SHP77 treated with DMSO at 0.1 percent for 48 hours (cell line): ENCODE measurements around the gene UBR7.
"Not testable (repeated sequence)": the region's sequence is repeated elsewhere in the genome, so short reads cannot be mapped to it uniquely, and the experiment has no call there.

Experiments used
- DNase-seq: peaks from one replicate; lab custom pipeline; 2025; lab: John Stamatoyannopoulos, UW

Gene UBR7, protein sequence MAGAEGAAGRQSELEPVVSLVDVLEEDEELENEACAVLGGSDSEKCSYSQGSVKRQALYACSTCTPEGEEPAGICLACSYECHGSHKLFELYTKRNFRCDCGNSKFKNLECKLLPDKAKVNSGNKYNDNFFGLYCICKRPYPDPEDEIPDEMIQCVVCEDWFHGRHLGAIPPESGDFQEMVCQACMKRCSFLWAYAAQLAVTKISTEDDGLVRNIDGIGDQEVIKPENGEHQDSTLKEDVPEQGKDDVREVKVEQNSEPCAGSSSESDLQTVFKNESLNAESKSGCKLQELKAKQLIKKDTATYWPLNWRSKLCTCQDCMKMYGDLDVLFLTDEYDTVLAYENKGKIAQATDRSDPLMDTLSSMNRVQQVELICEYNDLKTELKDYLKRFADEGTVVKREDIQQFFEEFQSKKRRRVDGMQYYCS

GRCh38 chr14:93206793-93207467 lies at the start of gene UBR7, which contains the start of gene GON7:
TSS of gene UBR7 (plus strand) at chr14:93207256. CDS start at chr14:93207292, 36 bp downstream.
TSS of gene GON7 (minus strand) at chr14:93207065. CDS start at chr14:93207037, 28 bp downstream.
- peak; percentile 94 for DNase-seq

DNA sequence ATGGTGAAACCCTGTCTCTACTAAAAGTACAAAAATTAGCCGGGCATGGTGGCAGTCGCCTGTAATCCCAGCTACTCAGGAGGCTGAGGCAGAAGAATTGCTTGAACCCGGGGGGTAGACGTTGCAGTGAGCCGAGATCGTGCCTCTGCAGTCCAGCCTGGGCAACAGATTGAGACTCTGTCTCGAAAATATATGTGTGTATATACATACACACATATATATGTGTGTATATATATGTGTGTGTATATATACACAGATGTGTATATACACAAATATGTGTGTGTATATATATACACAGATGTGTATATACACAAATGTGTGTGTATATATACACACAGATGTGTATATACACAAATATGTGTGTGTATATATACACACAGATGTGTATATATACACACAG lies 48.7 kb upstream of the UBR7 start:
- DNase-seq = not testable (repeated sequence)

GRCh38 chr14:93159625-93160352 lies 47.3 kb upstream of the UBR7 start:
- not testable (repeated sequence) for DNase-seq

GRCh38 chr14:93160353-93160801 lies 46.7 kb upstream of the UBR7 start:
- peak; percentile 12 for DNase-seq

DNA sequence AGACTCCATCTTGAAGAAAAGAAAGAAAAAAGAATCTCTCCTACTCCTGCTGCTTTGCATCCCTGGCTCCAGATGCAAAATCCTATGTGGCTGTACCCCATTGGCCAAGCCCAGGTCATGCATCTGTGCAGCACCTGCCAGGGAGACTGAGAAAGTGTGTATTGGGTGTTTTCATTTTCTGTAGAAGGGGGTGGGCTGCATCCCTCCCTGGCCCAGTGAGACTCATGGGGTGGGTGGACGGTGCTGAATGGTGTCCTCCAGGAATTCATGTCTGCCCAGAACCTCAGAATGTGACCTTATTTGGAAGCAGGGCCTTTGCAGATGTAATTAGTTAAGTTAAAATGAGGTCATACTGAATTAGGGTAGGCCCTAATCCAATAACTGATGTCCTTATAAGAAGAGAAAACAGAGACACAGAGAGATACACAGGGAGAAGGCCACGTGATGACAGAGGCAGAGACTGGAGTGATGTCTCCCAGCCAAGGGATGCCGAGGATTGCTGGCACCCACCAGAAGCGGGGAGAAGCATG lies 45.6 kb upstream of the UBR7 start:
- no peak for DNase-seq

- no peak for DNase-seq
These were observed 43.5 kb upstream of the UBR7 start for GRCh38 chr14:93163564-93163963.

DNA sequence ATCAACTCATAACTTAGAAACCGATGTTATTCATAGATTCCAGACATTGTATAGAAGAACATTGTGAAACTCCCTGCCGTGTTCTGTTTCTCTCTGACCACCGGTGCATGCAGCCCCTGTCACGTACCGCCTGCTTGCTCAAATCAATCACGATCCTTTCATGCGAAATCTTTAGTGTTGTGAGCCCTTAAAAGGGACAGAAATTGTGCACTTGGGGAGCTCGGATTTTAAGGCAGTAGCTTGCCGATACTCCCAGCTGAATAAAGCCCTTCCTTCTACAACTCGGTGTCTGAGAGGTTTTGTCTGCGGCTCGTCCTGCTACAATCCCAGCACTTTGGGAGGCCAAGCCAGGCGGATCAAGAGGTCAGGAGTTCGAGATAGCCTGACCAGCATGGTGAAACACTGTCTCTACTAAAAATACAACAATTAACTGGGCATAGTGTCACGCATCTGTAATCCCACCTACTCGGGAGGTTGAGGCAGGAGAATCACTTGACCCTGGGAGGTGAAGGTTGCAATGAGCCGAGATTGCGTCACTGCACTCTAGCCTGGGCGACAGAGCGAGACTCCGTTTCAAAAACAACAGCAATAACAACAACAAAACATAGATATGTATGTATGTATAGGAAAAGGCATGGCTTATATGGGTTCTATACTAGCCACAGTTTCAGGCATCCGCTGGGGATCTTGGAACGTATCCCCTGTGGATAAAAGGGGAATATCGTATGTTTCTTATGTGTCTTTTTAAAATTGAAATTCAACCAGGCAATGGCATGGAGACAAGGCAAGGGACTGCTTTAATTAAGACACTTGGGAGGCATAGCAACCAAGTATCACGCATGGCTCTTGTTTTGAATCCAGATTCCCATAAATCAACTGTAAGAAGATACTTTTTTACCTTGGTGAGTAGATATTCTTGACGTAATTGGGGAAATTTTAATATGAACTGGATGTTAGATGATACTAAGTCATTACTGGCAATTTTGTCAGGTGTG lies 41.5 kb upstream of the UBR7 start:
- DNase-seq = not testable (repeated sequence)

- DNase-seq = not testable (repeated sequence)
These were observed 38.4 kb upstream of the UBR7 start for GRCh38 chr14:93168610-93169009.

DNA sequence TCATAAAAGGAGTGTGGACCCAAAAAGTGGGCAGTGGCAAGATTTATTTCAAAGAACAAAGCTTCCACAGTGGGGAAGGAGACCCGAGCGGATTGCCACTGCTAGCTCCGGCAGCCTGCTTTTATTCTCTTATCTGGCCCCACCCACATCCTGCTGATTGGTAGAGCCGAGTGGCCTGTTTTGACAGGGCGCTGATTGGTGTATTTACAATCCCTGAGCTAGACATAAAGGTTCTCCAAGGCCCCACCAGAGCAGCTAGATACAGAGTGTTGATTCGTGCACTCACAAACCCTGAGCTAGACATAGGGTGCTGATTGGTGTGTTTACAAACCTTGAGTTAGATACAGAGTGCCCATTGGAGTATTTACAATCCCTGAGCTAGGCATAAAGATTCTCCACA lies 37.4 kb upstream of the UBR7 start:
- DNase-seq = not testable (repeated sequence)

DNA sequence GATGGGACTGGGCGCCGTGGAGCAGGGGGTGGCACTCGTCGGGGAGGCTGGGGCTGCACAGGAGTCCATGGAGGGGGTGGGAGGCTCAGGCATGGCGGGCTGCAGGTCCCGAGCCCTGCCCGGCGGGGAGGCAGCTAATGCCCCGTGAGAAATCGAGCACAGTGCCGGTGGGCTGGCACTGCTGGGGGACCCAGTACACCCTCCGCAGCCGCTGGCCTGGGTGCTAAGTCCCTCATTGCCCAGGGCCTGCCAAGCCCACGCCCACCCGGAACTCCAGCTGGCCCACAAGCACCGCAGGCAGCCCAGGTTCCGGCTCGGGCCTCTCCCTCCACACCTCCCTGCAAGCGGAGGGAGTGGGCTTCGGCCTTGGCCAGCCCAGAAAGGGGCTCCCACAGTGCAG lies 36.9 kb upstream of the UBR7 start:
- DNase-seq = not testable (repeated sequence)

DNA sequence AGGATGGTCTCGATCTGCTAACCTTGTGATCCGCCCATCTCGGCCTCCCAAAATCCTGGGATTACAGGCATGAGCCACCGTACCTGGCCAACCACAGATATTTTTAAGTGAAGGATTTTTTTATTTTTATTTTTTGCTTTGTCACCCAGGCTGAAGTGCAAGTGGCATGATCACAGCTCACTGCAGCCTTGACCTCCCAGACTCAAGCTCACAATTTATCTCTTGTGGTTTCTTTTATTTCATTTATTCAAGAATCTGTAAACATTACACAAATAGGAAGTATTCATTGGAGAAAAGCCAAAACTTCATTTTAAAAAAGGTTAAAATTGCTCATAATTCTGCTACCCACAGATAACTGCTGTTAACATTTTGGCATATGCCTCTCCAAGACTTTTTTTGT lies 35.7 kb upstream of the UBR7 start:
- DNase-seq = no peak

DNA sequence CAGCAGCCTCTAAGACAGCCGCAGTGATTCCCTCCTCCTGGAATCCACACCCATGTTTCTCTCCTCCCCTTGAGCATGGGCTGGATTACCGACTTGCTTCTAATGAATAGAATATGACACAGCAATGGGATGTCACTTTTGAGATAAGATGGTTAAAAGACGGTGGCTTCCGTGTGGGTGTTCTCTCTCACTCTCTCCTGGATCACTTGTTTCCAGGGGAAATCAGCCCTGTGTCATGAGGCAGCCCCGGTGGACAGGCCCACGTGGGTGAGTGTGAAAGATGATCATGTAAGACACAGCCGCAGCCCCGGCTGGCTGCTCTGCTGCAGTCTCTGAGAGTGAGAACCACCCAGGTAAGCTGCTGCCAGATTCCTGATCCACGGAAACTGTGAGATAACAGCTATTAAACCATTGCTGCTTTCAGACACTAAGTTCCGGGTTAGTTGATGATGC lies 33.1 kb upstream of the UBR7 start:
- DNase-seq = no peak

GRCh38 chr14:93174731-93175130 lies 32.3 kb upstream of the UBR7 start:
- DNase-seq = not testable (repeated sequence)

GRCh38 chr14:93175492-93175891 lies 31.6 kb upstream of the UBR7 start:
- no peak for DNase-seq

GRCh38 chr14:93183596-93184317 lies 23.3 kb upstream of the UBR7 start:
- no peak for DNase-seq

DNA sequence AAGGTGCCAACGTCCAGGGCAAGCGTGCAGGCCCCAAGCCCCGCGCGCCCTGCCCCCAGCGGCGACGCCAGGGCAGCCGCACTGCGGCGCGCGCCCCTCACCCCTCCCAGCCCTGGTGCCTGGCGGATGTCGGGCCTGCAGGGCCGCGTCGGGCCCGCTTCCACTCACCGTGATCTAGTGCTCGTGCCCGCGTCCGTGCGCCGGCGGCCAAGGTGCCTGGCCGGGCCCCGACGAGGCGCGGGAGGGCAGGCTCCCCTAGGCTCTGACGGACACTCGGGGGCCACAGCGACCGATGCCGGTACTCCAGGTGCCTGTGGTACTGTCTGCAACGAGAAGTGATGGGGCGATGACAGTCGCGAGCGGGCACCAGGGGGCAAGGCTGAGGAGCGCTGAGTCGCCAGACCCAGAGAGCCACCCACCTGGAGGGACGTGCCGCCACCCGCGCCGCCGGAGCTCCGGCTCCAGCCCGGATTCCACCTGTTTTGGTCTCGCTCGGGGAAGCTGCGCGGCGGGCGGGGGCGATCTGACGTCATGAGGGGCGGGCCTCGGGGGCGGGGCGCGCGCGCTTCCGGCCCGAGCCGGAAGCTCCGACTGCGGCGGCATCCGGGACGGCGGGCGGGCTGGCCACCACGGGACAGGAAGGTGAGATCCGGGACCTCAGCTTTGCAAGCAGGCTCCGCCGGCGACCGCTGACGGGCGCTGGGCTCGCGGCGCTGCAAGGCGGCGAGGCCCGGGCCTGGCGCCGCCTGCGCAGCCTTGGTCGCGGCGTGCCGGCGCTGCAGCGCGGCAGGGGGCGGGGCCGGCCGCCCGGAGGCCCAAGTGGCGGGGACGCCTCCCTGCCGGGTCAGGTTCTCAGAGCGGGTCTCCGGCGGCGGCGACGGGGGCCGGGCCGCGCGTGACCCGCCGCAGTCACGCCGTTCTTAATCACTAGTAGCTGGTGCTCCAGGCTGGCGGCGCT lies 22.4 kb upstream of the UBR7 start, which contains the start of the genes LYSET and MOAP1:
Gene LYSET, plus strand, starts transcription at position 927 of the 958 bp plus-strand sequence. CDS start 89 bp downstream, outside the sequence.
Gene MOAP1, minus strand, starts transcription at position 507 of the 958 bp plus-strand sequence. CDS start 655 bp downstream, outside the sequence.
- peak; percentile 39 for DNase-seq

DNA sequence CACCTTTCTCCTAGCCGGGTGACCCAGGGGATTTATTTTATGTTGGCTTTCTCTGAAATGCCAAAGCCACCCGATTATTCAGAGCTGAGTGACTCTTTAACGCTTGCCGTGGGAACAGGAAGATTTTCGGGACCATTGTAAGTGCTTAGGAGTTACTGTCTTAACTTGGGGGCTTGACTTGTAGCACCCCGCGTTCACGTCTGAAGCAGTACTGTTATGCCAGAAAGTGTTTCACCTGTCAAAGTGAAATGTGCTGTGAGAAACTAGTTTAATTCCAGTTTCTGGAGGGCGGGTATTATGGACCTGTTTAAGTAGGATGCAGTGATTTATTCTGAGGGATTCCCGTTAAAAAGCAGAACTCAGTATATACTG lies 21.7 kb upstream of the UBR7 start:
- no peak for DNase-seq

DNA sequence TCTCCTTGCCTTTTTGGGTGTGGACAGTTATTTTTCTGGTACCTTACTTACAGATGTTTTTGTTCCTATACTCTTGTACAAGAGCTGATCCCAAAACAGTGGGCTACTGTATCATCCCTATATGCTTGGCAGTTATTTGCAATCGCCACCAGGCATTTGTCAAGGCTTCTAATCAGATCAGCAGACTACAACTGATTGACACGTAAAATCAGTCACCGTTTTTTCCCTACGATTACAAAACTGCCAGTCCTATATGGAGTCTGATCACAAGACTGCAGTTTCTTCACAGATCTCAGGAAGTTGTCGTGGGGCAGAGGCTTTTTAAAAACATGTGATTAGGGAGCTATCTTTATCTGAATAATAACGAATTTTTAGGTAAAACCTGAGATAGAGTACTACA lies 20.6 kb upstream of the UBR7 start:
- no peak for DNase-seq

GRCh38 chr14:93186956-93187355 lies 20.1 kb upstream of the UBR7 start:
- DNase-seq = no peak
